ENCODE measurements around the gene WDR26.

GRCh38 chr1:224356685-224357625 is 77.6 kb downstream of the WDR26 start, which contains the start of gene CNIH4:
- TF ChIP-seq POLR2A (IDR thresholded peaks at IDR 0.05) (peak; percentile 73 to 81), CTCF (IDR thresholded peaks at IDR 0.05) (peak in 1 of 4 experiments; percentile 6)
